ENCODE data around the gene RRP12. TPM values are rescaled to one million over a fixed set of nuclear protein-coding genes. Genes with fewer than 3 reads are reported as not detected.

RRP12 gene
- total and polyA plus RNA-seq, 2 of the 4 experiments (the other 2 are of a cell fraction) = 21.5 to 23.3 TPM

GRCh38 chr10:97434557-97434956 is 33.4 kb upstream of the RRP12 start:
- no peak for DNase-seq
- CTCF ChIA-PET = interaction anchor here (1.0 kb wide), 1 partner anchor 24 kb away, joined by 3 read pairs; no protein-coding TSS in a partner anchor
- no peak overlapping the region for H2BK15ac ChIP-seq (ENCODE audit: low read depth, low read length)
- H4K8ac ChIP-seq (ENCODE audit: low read depth in 2 of 2, low read length in 2 of 2) = no peak overlapping the region
- H3K4me3 ChIP-seq (ENCODE audit: insufficient read depth, low read depth, low read length) = no peak overlapping the region
- H4K91ac ChIP-seq (ENCODE audit: insufficient read depth, low read depth, low read length) = no peak overlapping the region
- no peak overlapping the region for H2AK5ac ChIP-seq (ENCODE audit: low read depth, low read length)
- peaks cover 3 to 19% of the 10 kb centered on the region in 2 experiments; a peak in 2 of 4 replicates for H3K79me1 ChIP-seq (ENCODE audit: low read depth in 1 of 2, low read length in 2 of 2)
- no peaks in the 10 kb centered on the region for H3K9me3 ChIP-seq (ENCODE audit: control insufficient read depth, insufficient read depth, low read length)
- H2BK120ac ChIP-seq (ENCODE audit: low read depth, low read length) = no peak overlapping the region
- H2BK5ac ChIP-seq (ENCODE audit: low read depth, low read length, poor library complexity, severe bottlenecking) = no peak overlapping the region
- H3K27ac ChIP-seq (ENCODE audit: insufficient read depth, low read length) = no peak overlapping the region
- H3K56ac ChIP-seq (ENCODE audit: extremely low read depth, insufficient read depth, low read length) = no peak overlapping the region
- peaks cover 17% of the 10 kb centered on the region for H4K20me1 ChIP-seq (ENCODE audit: insufficient read depth, low read length)
- no peak overlapping the region for H2BK20ac ChIP-seq (ENCODE audit: low read depth, low read length)
- H3K23ac ChIP-seq (ENCODE audit: low read depth, low read length) = no peak overlapping the region
- H4K5ac ChIP-seq (ENCODE audit: low read depth, low read length) = no peak overlapping the region
- no peaks in the 10 kb centered on the region for H3K27me3 ChIP-seq (ENCODE audit: control insufficient read depth, insufficient read depth, low read length)
- H3K14ac ChIP-seq (replicated peaks; ENCODE audit: low read depth, low read length) = no peak overlapping the region
- in situ Hi-C loops (cut with MboI; ENCODE audit: low sequenced_read_pairs) (no loop called here), dilution Hi-C loops (cut with HindIII; ENCODE audit: low sequenced_read_pairs, unreplicated experiment) (no loop called here), intact Hi-C loops (cut with micrococcal nuclease) (no loop called here)
- H2AK9ac ChIP-seq (replicated peaks; ENCODE audit: low read depth, low read length, poor library complexity) = no peak overlapping the region
- no peak overlapping the region for H3K4me2 ChIP-seq (ENCODE audit: low read depth, low read length)
- BruUV-seq (replicated peaks) = no TSS peak
- peaks cover 48% of the 10 kb centered on the region for H3K36me3 ChIP-seq (ENCODE audit: control insufficient read depth, insufficient read depth, low read length)
- TF ChIP-seq CHD1 (IDR thresholded peaks at IDR 0.05; ENCODE audit: low read depth, low read length) (no peak), POLR2A (IDR thresholded peaks at IDR 0.05; ENCODE audit: low read depth, low read length) (no peak), BHLHE40 (IDR thresholded peaks at IDR 0.05; ENCODE audit: low read depth, low read length) (no peak), SMC3 (IDR thresholded peaks at IDR 0.05; ENCODE audit: low read depth, low read length) (no peak), CEBPB (IDR thresholded peaks at IDR 0.05; ENCODE audit: low read depth, low read length) (no peak), RFX5 (IDR thresholded peaks at IDR 0.05; ENCODE audit: low read depth, low read length) (no peak), RCOR1 (IDR thresholded peaks at IDR 0.05; ENCODE audit: insufficient replicate concordance, low read length) (no peak), MAZ (IDR thresholded peaks at IDR 0.05; ENCODE audit: borderline replicate concordance, low read depth, low read length) (no peak), FOS (IDR thresholded peaks at IDR 0.05; ENCODE audit: low read depth, low read length) (no peak), MAFK (IDR thresholded peaks at IDR 0.05; ENCODE audit: low read depth, low read length) (no peak), MXI1 (IDR thresholded peaks at IDR 0.05; ENCODE audit: borderline replicate concordance, low read depth, low read length) (no peak), RAD21 (IDR thresholded peaks at IDR 0.05; ENCODE audit: low read length) (no peak), NFE2L2 (IDR thresholded peaks at IDR 0.05; ENCODE audit: low read depth, low read length) (no peak)
- TF ChIP-seq, protein P1, sequence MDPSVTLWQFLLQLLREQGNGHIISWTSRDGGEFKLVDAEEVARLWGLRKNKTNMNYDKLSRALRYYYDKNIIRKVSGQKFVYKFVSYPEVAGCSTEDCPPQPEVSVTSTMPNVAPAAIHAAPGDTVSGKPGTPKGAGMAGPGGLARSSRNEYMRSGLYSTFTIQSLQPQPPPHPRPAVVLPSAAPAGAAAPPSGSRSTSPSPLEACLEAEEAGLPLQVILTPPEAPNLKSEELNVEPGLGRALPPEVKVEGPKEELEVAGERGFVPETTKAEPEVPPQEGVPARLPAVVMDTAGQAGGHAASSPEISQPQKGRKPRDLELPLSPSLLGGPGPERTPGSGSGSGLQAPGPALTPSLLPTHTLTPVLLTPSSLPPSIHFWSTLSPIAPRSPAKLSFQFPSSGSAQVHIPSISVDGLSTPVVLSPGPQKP (IDR thresholded peaks at IDR 0.05; ENCODE audit: borderline replicate concordance, low read depth, low read length) = no peak
- TF ChIP-seq, protein P2, sequence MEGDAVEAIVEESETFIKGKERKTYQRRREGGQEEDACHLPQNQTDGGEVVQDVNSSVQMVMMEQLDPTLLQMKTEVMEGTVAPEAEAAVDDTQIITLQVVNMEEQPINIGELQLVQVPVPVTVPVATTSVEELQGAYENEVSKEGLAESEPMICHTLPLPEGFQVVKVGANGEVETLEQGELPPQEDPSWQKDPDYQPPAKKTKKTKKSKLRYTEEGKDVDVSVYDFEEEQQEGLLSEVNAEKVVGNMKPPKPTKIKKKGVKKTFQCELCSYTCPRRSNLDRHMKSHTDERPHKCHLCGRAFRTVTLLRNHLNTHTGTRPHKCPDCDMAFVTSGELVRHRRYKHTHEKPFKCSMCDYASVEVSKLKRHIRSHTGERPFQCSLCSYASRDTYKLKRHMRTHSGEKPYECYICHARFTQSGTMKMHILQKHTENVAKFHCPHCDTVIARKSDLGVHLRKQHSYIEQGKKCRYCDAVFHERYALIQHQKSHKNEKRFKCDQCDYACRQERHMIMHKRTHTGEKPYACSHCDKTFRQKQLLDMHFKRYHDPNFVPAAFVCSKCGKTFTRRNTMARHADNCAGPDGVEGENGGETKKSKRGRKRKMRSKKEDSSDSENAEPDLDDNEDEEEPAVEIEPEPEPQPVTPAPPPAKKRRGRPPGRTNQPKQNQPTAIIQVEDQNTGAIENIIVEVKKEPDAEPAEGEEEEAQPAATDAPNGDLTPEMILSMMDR (conservative IDR thresholded peaks at IDR 0.05; ENCODE audit: low read depth, low read length) = no peak
- H2AFZ ChIP-seq (replicated peaks; ENCODE audit: low read length, poor library complexity) = no peak overlapping the region
- H3K9me1 ChIP-seq (ENCODE audit: insufficient read depth, low read length) = no peaks in the 10 kb centered on the region
- no peak for ATAC-seq (ENCODE audit: low read depth)
- H3K18ac ChIP-seq (ENCODE audit: low read depth, low read length) = no peak overlapping the region
- WGBS, 2 experiments (ENCODE audit: extremely low coverage in 2 of 2, insufficient read length in 1 of 2) = no CpG with 5 or more reads among the region's 1 CpG
- no peak overlapping the region for H3K9ac ChIP-seq (ENCODE audit: low read depth, low read length)
- H3K4ac ChIP-seq (ENCODE audit: low read depth, low read length) = no peak overlapping the region
- no peaks in the 10 kb centered on the region for H3K4me1 ChIP-seq (ENCODE audit: control insufficient read depth, insufficient read depth, low read length)
- POLR2A ChIA-PET (ENCODE audit: unreplicated experiment) = no interaction called here

Measured in IMR-90 (cell line).